C4-2B (cell line): ENCODE data around the gene RFC1.

Experiments
- ZFX ChIP-seq: fragments of 450-650 bp; IDR thresholded peaks from 2 replicates; pipeline ENCODE4 v1.6.1; 2017
- TF ChIP-seq, protein P1 (sequence below): fragments of 450-650 bp; conservative IDR thresholded peaks from 2 replicates; pipeline ENCODE4 v1.5.1; 2017; ENCODE audit warnings: mild to moderate bottlenecking

GRCh38 chr4:39312816-39313215, 53.3 kb downstream of the RFC1 start:
- TF ChIP-seq, protein P1, sequence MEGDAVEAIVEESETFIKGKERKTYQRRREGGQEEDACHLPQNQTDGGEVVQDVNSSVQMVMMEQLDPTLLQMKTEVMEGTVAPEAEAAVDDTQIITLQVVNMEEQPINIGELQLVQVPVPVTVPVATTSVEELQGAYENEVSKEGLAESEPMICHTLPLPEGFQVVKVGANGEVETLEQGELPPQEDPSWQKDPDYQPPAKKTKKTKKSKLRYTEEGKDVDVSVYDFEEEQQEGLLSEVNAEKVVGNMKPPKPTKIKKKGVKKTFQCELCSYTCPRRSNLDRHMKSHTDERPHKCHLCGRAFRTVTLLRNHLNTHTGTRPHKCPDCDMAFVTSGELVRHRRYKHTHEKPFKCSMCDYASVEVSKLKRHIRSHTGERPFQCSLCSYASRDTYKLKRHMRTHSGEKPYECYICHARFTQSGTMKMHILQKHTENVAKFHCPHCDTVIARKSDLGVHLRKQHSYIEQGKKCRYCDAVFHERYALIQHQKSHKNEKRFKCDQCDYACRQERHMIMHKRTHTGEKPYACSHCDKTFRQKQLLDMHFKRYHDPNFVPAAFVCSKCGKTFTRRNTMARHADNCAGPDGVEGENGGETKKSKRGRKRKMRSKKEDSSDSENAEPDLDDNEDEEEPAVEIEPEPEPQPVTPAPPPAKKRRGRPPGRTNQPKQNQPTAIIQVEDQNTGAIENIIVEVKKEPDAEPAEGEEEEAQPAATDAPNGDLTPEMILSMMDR = no peak
- no peak for TF ChIP-seq ZFX
